ENCODE results near the gene ULK2.

Gene ULK2

GRCh38 chr17:19759568-19760549, 107.9 kb downstream of the ULK2 start:
- peaks cover 2% of the 10 kb centered on the region for H3K4me1 ChIP-seq (ENCODE audit: control insufficient read depth, insufficient read depth, low read depth, low read length)
- no peaks in the 10 kb centered on the region for H3K36me3 ChIP-seq (ENCODE audit: control insufficient read depth in 1 of 2, insufficient read depth in 2 of 2, low read depth in 1 of 2, low read length in 2 of 2)
- no peaks in the 10 kb centered on the region for H3K9me3 ChIP-seq (ENCODE audit: control insufficient read depth, low read length)
- H3K79me1 ChIP-seq (replicated peaks; ENCODE audit: low read length, poor library complexity, severe bottlenecking): no peaks in the 10 kb centered on the region
- no peak overlapping the region for H3K9ac ChIP-seq (ENCODE audit: low read length)
- H3K23ac ChIP-seq (ENCODE audit: low read length in 2 of 2): no peak overlapping the region
- no peak overlapping the region for H2BK15ac ChIP-seq (ENCODE audit: low read depth, poor library complexity, severe bottlenecking)
- no peak overlapping the region for H3K4ac ChIP-seq (ENCODE audit: low read depth in 1 of 2, low read length in 2 of 2)
- no peak overlapping the region for H4K8ac ChIP-seq (ENCODE audit: low read length)
- peaks cover 9 to 30% of the 10 kb centered on the region in 2 experiments for H3K27me3 ChIP-seq (ENCODE audit: control insufficient read depth in 1 of 2, insufficient read depth in 1 of 2, low read length in 2 of 2)
- no peak overlapping the region for H3K4me3 ChIP-seq (ENCODE audit: insufficient read depth in 1 of 2, low read depth in 1 of 2, low read length in 2 of 2)
- no peak for DNase-seq
- no peak overlapping the region for H2AFZ ChIP-seq (ENCODE audit: low read depth, low read length)
- 83% methylated on average over 24 of the region's 24 CpGs for WGBS
- no peak overlapping the region for H3K18ac ChIP-seq (ENCODE audit: low read depth in 1 of 2, low read length in 2 of 2)
- H3K4me2 ChIP-seq (ENCODE audit: low read length, poor library complexity, severe bottlenecking): no peak overlapping the region
- H2AK5ac ChIP-seq (ENCODE audit: low read length, severe bottlenecking): no peak overlapping the region
- no peak overlapping the region for H4K91ac ChIP-seq (ENCODE audit: low read length)
- no peak overlapping the region for H3K14ac ChIP-seq (ENCODE audit: low read length in 2 of 2)
- no peak overlapping the region for H2BK120ac ChIP-seq (ENCODE audit: low read depth, low read length)
- no peak overlapping the region for H3K27ac ChIP-seq (ENCODE audit: low read length, poor library complexity, severe bottlenecking)
- no peak overlapping the region for H2BK5ac ChIP-seq (ENCODE audit: low read depth, low read length, poor library complexity, severe bottlenecking)
- H2BK12ac ChIP-seq (ENCODE audit: low read length in 2 of 2): no peak overlapping the region

GRCh38 chr17:19757536-19758180, 110.1 kb downstream of the ULK2 start:
- Histone ChIP-seq H4K91ac (ENCODE audit: low read length) (no peak overlapping the region), H2AK5ac (ENCODE audit: low read length, severe bottlenecking) (no peak overlapping the region), H3K27ac (ENCODE audit: low read length, poor library complexity, severe bottlenecking) (no peak overlapping the region), H3K18ac (ENCODE audit: low read depth in 1 of 2, low read length in 2 of 2) (no peak overlapping the region), H3K4me3 (ENCODE audit: insufficient read depth in 1 of 2, low read depth in 1 of 2, low read length in 2 of 2) (no peak overlapping the region), H2BK5ac (ENCODE audit: low read depth, low read length, poor library complexity, severe bottlenecking) (no peak overlapping the region), H2BK15ac (ENCODE audit: low read depth, poor library complexity, severe bottlenecking) (no peak overlapping the region), H3K36me3 (ENCODE audit: control insufficient read depth in 1 of 2, insufficient read depth in 2 of 2, low read depth in 1 of 2, low read length in 2 of 2) (no peaks in the 10 kb centered on the region), H4K8ac (ENCODE audit: low read length) (no peak overlapping the region), H2BK120ac (ENCODE audit: low read depth, low read length) (no peak overlapping the region), H3K4me1 (ENCODE audit: control insufficient read depth, insufficient read depth, low read depth, low read length) (peaks cover 12% of the 10 kb centered on the region), H3K9ac (ENCODE audit: low read length) (no peak overlapping the region), H3K79me1 (replicated peaks; ENCODE audit: low read length, poor library complexity, severe bottlenecking) (no peaks in the 10 kb centered on the region), H3K14ac (ENCODE audit: low read length in 2 of 2) (no peak overlapping the region), H3K4me2 (ENCODE audit: low read length, poor library complexity, severe bottlenecking) (no peak overlapping the region), H3K9me3 (ENCODE audit: control insufficient read depth, low read length) (no peaks in the 10 kb centered on the region), H2BK12ac (ENCODE audit: low read length in 2 of 2) (no peak overlapping the region), H3K23ac (ENCODE audit: low read length in 2 of 2) (no peak overlapping the region), H2AFZ (ENCODE audit: low read depth, low read length) (no peak overlapping the region), H3K4ac (ENCODE audit: low read depth in 1 of 2, low read length in 2 of 2) (no peak overlapping the region), H3K27me3 (ENCODE audit: control insufficient read depth in 1 of 2, insufficient read depth in 1 of 2, low read length in 2 of 2) (peaks cover 9 to 26% of the 10 kb centered on the region in 2 experiments)
- no peak for DNase-seq
- WGBS: 86% methylated on average over 10 of the region's 12 CpGs

DNA sequence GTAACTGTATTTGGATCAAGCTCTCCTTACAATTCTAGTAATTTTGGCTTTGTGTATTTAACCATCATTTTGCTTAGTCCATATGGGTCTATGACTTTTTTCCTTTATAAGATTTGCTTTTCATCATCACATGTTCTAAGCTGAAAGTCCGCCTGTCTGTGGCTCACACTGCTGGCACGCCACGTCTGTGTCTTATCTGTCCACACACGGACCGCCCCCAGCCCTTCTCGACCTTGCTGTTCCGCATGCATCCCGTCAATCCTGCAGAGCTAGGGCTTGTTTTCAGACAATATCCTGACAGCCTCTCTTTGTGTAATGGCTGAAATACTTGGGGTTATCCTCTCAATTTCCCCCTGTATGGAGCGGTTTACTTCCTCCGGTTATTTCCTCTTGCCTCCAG, 111.2 kb downstream of the ULK2 start:
- no peak overlapping the region for H3K23ac ChIP-seq (ENCODE audit: low read length in 2 of 2)
- 89% methylated on average over 10 of the region's 10 CpGs for WGBS

DNA sequence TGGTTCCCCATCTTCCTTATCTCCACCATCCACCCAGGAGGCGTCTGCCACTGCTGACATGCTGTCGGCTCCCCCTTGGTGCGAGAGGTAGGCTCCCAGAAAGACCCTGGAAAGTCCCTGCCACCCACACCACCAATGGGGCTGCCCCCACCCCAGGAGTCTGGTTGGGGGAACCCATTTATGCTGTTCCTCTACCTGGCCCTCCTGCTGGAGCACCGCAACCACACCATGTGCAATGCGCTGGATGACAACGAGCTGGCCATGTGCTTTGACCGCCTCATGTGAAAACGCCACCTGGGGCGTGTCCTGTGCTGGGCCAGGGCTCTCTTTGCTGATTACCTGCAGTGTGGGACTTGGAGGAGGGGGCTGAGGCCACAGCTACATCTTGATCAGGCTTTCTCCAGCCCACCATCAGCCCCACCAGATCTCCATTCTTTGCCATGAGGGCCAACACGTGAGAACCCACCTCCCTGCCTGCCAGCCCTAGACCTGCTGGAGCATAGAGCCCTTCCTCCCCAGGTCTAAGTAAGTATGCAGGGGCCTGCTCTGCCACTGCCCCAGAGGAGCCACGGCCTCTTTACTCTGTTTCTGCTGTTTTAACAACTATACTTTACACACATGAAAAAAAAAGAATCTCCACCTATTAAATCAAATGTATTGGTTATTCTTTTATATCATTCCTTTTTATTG, 111.8 kb downstream of the ULK2 start:
- Histone ChIP-seq H3K36me3 (ENCODE audit: control insufficient read depth in 1 of 2, insufficient read depth in 2 of 2, low read depth in 1 of 2, low read length in 2 of 2) (no peaks in the 10 kb centered on the region), H3K14ac (ENCODE audit: low read length in 2 of 2) (no peak overlapping the region), H4K91ac (ENCODE audit: low read length) (no peak overlapping the region), H2BK5ac (ENCODE audit: low read depth, low read length, poor library complexity, severe bottlenecking) (no peak overlapping the region), H3K4ac (ENCODE audit: low read depth in 1 of 2, low read length in 2 of 2) (no peak overlapping the region), H3K9ac (ENCODE audit: low read length) (no peak overlapping the region), H2AK5ac (ENCODE audit: low read length, severe bottlenecking) (peak overlapping the region; percentile 57), H3K4me1 (ENCODE audit: control insufficient read depth, insufficient read depth, low read depth, low read length) (peaks cover 13% of the 10 kb centered on the region), H3K27me3 (ENCODE audit: control insufficient read depth in 1 of 2, insufficient read depth in 1 of 2, low read length in 2 of 2) (peaks cover 2 to 15% of the 10 kb centered on the region in 2 experiments), H2AFZ (ENCODE audit: low read depth, low read length) (no peak overlapping the region), H4K8ac (ENCODE audit: low read length) (no peak overlapping the region), H3K18ac (ENCODE audit: low read depth in 1 of 2, low read length in 2 of 2) (no peak overlapping the region), H3K79me1 (replicated peaks; ENCODE audit: low read length, poor library complexity, severe bottlenecking) (no peaks in the 10 kb centered on the region), H2BK12ac (ENCODE audit: low read length in 2 of 2) (no peak overlapping the region), H3K4me3 (ENCODE audit: insufficient read depth in 1 of 2, low read depth in 1 of 2, low read length in 2 of 2) (no peak overlapping the region), H2BK15ac (ENCODE audit: low read depth, poor library complexity, severe bottlenecking) (no peak overlapping the region), H3K9me3 (ENCODE audit: control insufficient read depth, low read length) (no peaks in the 10 kb centered on the region), H2BK120ac (ENCODE audit: low read depth, low read length) (no peak overlapping the region), H3K4me2 (ENCODE audit: low read length, poor library complexity, severe bottlenecking) (no peak overlapping the region), H3K27ac (ENCODE audit: low read length, poor library complexity, severe bottlenecking) (no peak overlapping the region), H3K23ac (ENCODE audit: low read length in 2 of 2) (no peak overlapping the region)
- WGBS: 92% methylated on average over 10 of the region's 11 CpGs
- DNase-seq: no peak

More for the DNA sequence above, 111.2 kb downstream of the ULK2 start:
- no peak overlapping the region for H2AFZ ChIP-seq (ENCODE audit: low read depth, low read length)
- no peaks in the 10 kb centered on the region for H3K36me3 ChIP-seq (ENCODE audit: control insufficient read depth in 1 of 2, insufficient read depth in 2 of 2, low read depth in 1 of 2, low read length in 2 of 2)
- peaks cover 13% of the 10 kb centered on the region for H3K4me1 ChIP-seq (ENCODE audit: control insufficient read depth, insufficient read depth, low read depth, low read length)
- no peak overlapping the region for H3K4me2 ChIP-seq (ENCODE audit: low read length, poor library complexity, severe bottlenecking)
- no peak overlapping the region for H3K4ac ChIP-seq (ENCODE audit: low read depth in 1 of 2, low read length in 2 of 2)
- H2BK120ac ChIP-seq (ENCODE audit: low read depth, low read length): no peak overlapping the region
- no peak overlapping the region for H2BK12ac ChIP-seq (ENCODE audit: low read length in 2 of 2)
- no peak overlapping the region for H3K4me3 ChIP-seq (ENCODE audit: insufficient read depth in 1 of 2, low read depth in 1 of 2, low read length in 2 of 2)
- no peak overlapping the region for H4K91ac ChIP-seq (ENCODE audit: low read length)
- no peak for DNase-seq
- no peak overlapping the region for H4K8ac ChIP-seq (ENCODE audit: low read length)
- no peak overlapping the region for H3K27ac ChIP-seq (ENCODE audit: low read length, poor library complexity, severe bottlenecking)
- H3K18ac ChIP-seq (ENCODE audit: low read depth in 1 of 2, low read length in 2 of 2): no peak overlapping the region
- H3K79me1 ChIP-seq (replicated peaks; ENCODE audit: low read length, poor library complexity, severe bottlenecking): no peaks in the 10 kb centered on the region
- H3K27me3 ChIP-seq (ENCODE audit: control insufficient read depth in 1 of 2, insufficient read depth in 1 of 2, low read length in 2 of 2): peaks cover 4 to 18% of the 10 kb centered on the region in 2 experiments
- H2BK5ac ChIP-seq (ENCODE audit: low read depth, low read length, poor library complexity, severe bottlenecking): no peak overlapping the region
- H3K9ac ChIP-seq (ENCODE audit: low read length): no peak overlapping the region
- no peak overlapping the region for H2AK5ac ChIP-seq (ENCODE audit: low read length, severe bottlenecking)
- H2BK15ac ChIP-seq (ENCODE audit: low read depth, poor library complexity, severe bottlenecking): no peak overlapping the region
- H3K14ac ChIP-seq (ENCODE audit: low read length in 2 of 2): no peak overlapping the region
- H3K9me3 ChIP-seq (ENCODE audit: control insufficient read depth, low read length): no peaks in the 10 kb centered on the region

All from mesenchymal stem cell (in vitro differentiated cells and primary cell).